ENCODE results near the gene GPT2. TPM values are rescaled to one million over a fixed set of nuclear protein-coding genes. Genes with fewer than 3 reads are reported as not detected.

The GPT2 gene
- total RNA-seq, 1 experiment from 2014 or later: 42.6 TPM

GRCh38 chr16:46875243-46875642 lies 8.9 kb upstream of the GPT2 start:
- no peak overlapping the region for H3K9ac ChIP-seq (ENCODE audit: low read length)
- H3K9me3 ChIP-seq (ENCODE audit: low read length): no peaks in the 10 kb centered on the region
- no peaks in the 10 kb centered on the region for H4K20me1 ChIP-seq (ENCODE audit: insufficient read depth, low read depth, low read length)
- no peaks in the 10 kb centered on the region for H3K79me2 ChIP-seq (ENCODE audit: low read length)
- H3K4me1 ChIP-seq (ENCODE audit: low read length): peaks cover 3% of the 10 kb centered on the region; the same call in 1 of the 2 replicates
- H3K9me2 ChIP-seq (replicated peaks; ENCODE audit: insufficient read depth, low read length): no peaks in the 10 kb centered on the region
- DNase-seq: no peak
- no peaks in the 10 kb centered on the region for H3K36me3 ChIP-seq (ENCODE audit: insufficient read depth, low read length)
- no peak overlapping the region for H3K4me3 ChIP-seq (ENCODE audit: low read length)
- H2AFZ ChIP-seq (ENCODE audit: low read length): no peak overlapping the region
- no peaks in the 10 kb centered on the region for H3K27me3 ChIP-seq (ENCODE audit: low read length)
- H3K27ac ChIP-seq (ENCODE audit: low read length): no peak overlapping the region
- no peak overlapping the region for H3K4me2 ChIP-seq (ENCODE audit: low read depth, low read length, poor library complexity, severe bottlenecking)

GRCh38 chr16:46882304-46882939 lies 1.7 kb upstream of the GPT2 start:
- no peak overlapping the region for H3K4me3 ChIP-seq (ENCODE audit: low read length)
- no peak overlapping the region for H3K4me2 ChIP-seq (ENCODE audit: low read depth, low read length, poor library complexity, severe bottlenecking)
- H3K4me1 ChIP-seq (ENCODE audit: low read length): peaks cover 38% of the 10 kb centered on the region
- no peaks in the 10 kb centered on the region for H3K9me2 ChIP-seq (replicated peaks; ENCODE audit: insufficient read depth, low read length)
- no peaks in the 10 kb centered on the region for H4K20me1 ChIP-seq (ENCODE audit: insufficient read depth, low read depth, low read length)
- DNase-seq: no peak
- peak overlapping the region; percentile 58; the same call in 1 of the 2 replicates for H2AFZ ChIP-seq (ENCODE audit: low read length)
- H3K9ac ChIP-seq (ENCODE audit: low read length): no peak overlapping the region
- H3K27ac ChIP-seq (ENCODE audit: low read length): no peak overlapping the region
- H3K36me3 ChIP-seq (ENCODE audit: insufficient read depth, low read length): no peaks in the 10 kb centered on the region
- no peaks in the 10 kb centered on the region for H3K9me3 ChIP-seq (ENCODE audit: low read length)
- H3K79me2 ChIP-seq (ENCODE audit: low read length): peaks cover 26% of the 10 kb centered on the region
- no peaks in the 10 kb centered on the region for H3K27me3 ChIP-seq (ENCODE audit: low read length)

GRCh38 chr16:46882940-46883307 lies 1.2 kb upstream of the GPT2 start:
- H3K27ac ChIP-seq (ENCODE audit: low read length): no peak overlapping the region; the same call in 1 of the 2 replicates
- no peak for DNase-seq
- no peaks in the 10 kb centered on the region for H3K27me3 ChIP-seq (ENCODE audit: low read length)
- peak overlapping the region; percentile 77; the same call in 1 of the 2 replicates for H3K9ac ChIP-seq (ENCODE audit: low read length)
- H3K4me2 ChIP-seq (ENCODE audit: low read depth, low read length, poor library complexity, severe bottlenecking): peak overlapping the region; percentile 75
- H2AFZ ChIP-seq (ENCODE audit: low read length): no peak overlapping the region
- H3K4me3 ChIP-seq (ENCODE audit: low read length): peak overlapping the region; percentile 91; the same call in 1 of the 2 replicates
- H4K20me1 ChIP-seq (ENCODE audit: insufficient read depth, low read depth, low read length): no peaks in the 10 kb centered on the region
- H3K79me2 ChIP-seq (ENCODE audit: low read length): peaks cover 29% of the 10 kb centered on the region
- no peaks in the 10 kb centered on the region for H3K36me3 ChIP-seq (ENCODE audit: insufficient read depth, low read length)
- H3K9me2 ChIP-seq (replicated peaks; ENCODE audit: insufficient read depth, low read length): no peaks in the 10 kb centered on the region
- peaks cover 38% of the 10 kb centered on the region for H3K4me1 ChIP-seq (ENCODE audit: low read length)
- H3K9me3 ChIP-seq (ENCODE audit: low read length): no peaks in the 10 kb centered on the region

GRCh38 chr16:46883353-46883689 lies 841 bp upstream of the GPT2 start:
- H3K4me1 ChIP-seq (ENCODE audit: low read length): peaks cover 35% of the 10 kb centered on the region
- peak overlapping the region; percentile 77 for H3K9ac ChIP-seq (ENCODE audit: low read length)
- peak overlapping the region; percentile 62 for H2AFZ ChIP-seq (ENCODE audit: low read length)
- peaks cover 29% of the 10 kb centered on the region for H3K79me2 ChIP-seq (ENCODE audit: low read length)
- H3K36me3 ChIP-seq (ENCODE audit: insufficient read depth, low read length): no peaks in the 10 kb centered on the region
- H4K20me1 ChIP-seq (ENCODE audit: insufficient read depth, low read depth, low read length): no peaks in the 10 kb centered on the region
- H3K4me2 ChIP-seq (ENCODE audit: low read depth, low read length, poor library complexity, severe bottlenecking): peak overlapping the region; percentile 75
- peak overlapping the region; percentile 73; the same call in 1 of the 2 replicates for H3K27ac ChIP-seq (ENCODE audit: low read length)
- no peaks in the 10 kb centered on the region for H3K9me3 ChIP-seq (ENCODE audit: low read length)
- H3K9me2 ChIP-seq (replicated peaks; ENCODE audit: insufficient read depth, low read length): no peaks in the 10 kb centered on the region
- no peaks in the 10 kb centered on the region for H3K27me3 ChIP-seq (ENCODE audit: low read length)
- DNase-seq: no peak
- H3K4me3 ChIP-seq (ENCODE audit: low read length): peak overlapping the region; percentile 91

- Histone ChIP-seq H3K9ac (ENCODE audit: low read length) (peak overlapping the region; percentile 77), H3K9me3 (ENCODE audit: low read length) (no peaks in the 10 kb centered on the region), H3K4me1 (ENCODE audit: low read length) (peaks cover 41% of the 10 kb centered on the region), H3K27me3 (ENCODE audit: low read length) (no peaks in the 10 kb centered on the region), H3K27ac (ENCODE audit: low read length) (peak overlapping the region; percentile 43; the same call in 1 of the 2 replicates), H3K4me2 (ENCODE audit: low read depth, low read length, poor library complexity, severe bottlenecking) (peak overlapping the region; percentile 75), H3K36me3 (ENCODE audit: insufficient read depth, low read length) (peaks cover 3% of the 10 kb centered on the region; the same call in 1 of the 2 replicates), H4K20me1 (ENCODE audit: insufficient read depth, low read depth, low read length) (no peaks in the 10 kb centered on the region), H3K79me2 (ENCODE audit: low read length) (peaks cover 35% of the 10 kb centered on the region), H3K4me3 (ENCODE audit: low read length) (peak overlapping the region; percentile 91), H3K9me2 (replicated peaks; ENCODE audit: insufficient read depth, low read length) (no peaks in the 10 kb centered on the region), H2AFZ (ENCODE audit: low read length) (0 out of 2 replicates have a peak overlapping the region, but pooled peaks have one; percentile 8)
- peak; percentile 59 for DNase-seq
These were observed 541 bp downstream of the GPT2 start for GRCh38 chr16:46884513-46885293.

- H3K79me2 ChIP-seq (ENCODE audit: low read length): peaks cover 45% of the 10 kb centered on the region
These were observed 2.0 kb downstream of the GPT2 start for GRCh38 chr16:46885960-46886763.

GRCh38 chr16:46886764-46887523 lies 2.8 kb downstream of the GPT2 start:
- Histone ChIP-seq H3K79me2 (ENCODE audit: low read length) (peaks cover 52% of the 10 kb centered on the region), H4K20me1 (ENCODE audit: insufficient read depth, low read depth, low read length) (no peaks in the 10 kb centered on the region)

More at GRCh38 chr16:46885960-46886763, 2.0 kb downstream of the GPT2 start:
- H3K4me1 ChIP-seq (ENCODE audit: low read length): peaks cover 48% of the 10 kb centered on the region
- peaks cover 5% of the 10 kb centered on the region; the same call in 1 of the 2 replicates for H3K36me3 ChIP-seq (ENCODE audit: insufficient read depth, low read length)
- DNase-seq: no peak
- H3K9ac ChIP-seq (ENCODE audit: low read length): peak overlapping the region; percentile 77
- H3K9me2 ChIP-seq (replicated peaks; ENCODE audit: insufficient read depth, low read length): no peaks in the 10 kb centered on the region
- no peaks in the 10 kb centered on the region for H3K9me3 ChIP-seq (ENCODE audit: low read length)
- no peaks in the 10 kb centered on the region for H3K27me3 ChIP-seq (ENCODE audit: low read length)
- no peaks in the 10 kb centered on the region for H4K20me1 ChIP-seq (ENCODE audit: insufficient read depth, low read depth, low read length)
- peak overlapping the region; percentile 91; the same call in 1 of the 2 replicates for H3K4me3 ChIP-seq (ENCODE audit: low read length)
- no peak overlapping the region; the same call in 1 of the 2 replicates for H3K27ac ChIP-seq (ENCODE audit: low read length)
- H2AFZ ChIP-seq (ENCODE audit: low read length): no peak overlapping the region
- peak overlapping the region; percentile 75 for H3K4me2 ChIP-seq (ENCODE audit: low read depth, low read length, poor library complexity, severe bottlenecking)

More at GRCh38 chr16:46886764-46887523, 2.8 kb downstream of the GPT2 start:
- Histone ChIP-seq H3K4me3 (ENCODE audit: low read length) (no peak overlapping the region), H2AFZ (ENCODE audit: low read length) (no peak overlapping the region), H3K36me3 (ENCODE audit: insufficient read depth, low read length) (peaks cover 5% of the 10 kb centered on the region; the same call in 1 of the 2 replicates), H3K4me1 (ENCODE audit: low read length) (peaks cover 48% of the 10 kb centered on the region), H3K9ac (ENCODE audit: low read length) (peak overlapping the region; percentile 10; the same call in 1 of the 2 replicates), H3K4me2 (ENCODE audit: low read depth, low read length, poor library complexity, severe bottlenecking) (peak overlapping the region; percentile 75), H3K9me3 (ENCODE audit: low read length) (no peaks in the 10 kb centered on the region), H3K27ac (ENCODE audit: low read length) (0 out of 2 replicates have a peak overlapping the region, but pooled peaks have one; percentile 11), H3K27me3 (ENCODE audit: low read length) (no peaks in the 10 kb centered on the region), H3K9me2 (replicated peaks; ENCODE audit: insufficient read depth, low read length) (no peaks in the 10 kb centered on the region)
- no peak for DNase-seq

All from Karpas-422 (cell line).